A549 (cell line): ENCODE measurements around the gene FCER1G. TPM values are rescaled to one million over a fixed set of nuclear protein-coding genes. Genes with fewer than 3 reads are reported as not detected.

ENCODE experiments used
- ATAC-seq, 2 experiments: fragments of 200-7000 bp in 1 of 2; fragments of >200 bp in 1 of 2; cut with Nextera tagmentation in 1 of 2; cut with Tn5 transposase in 1 of 2; 3 replicates each; pipeline versions ENCODE4 v1.8.0 to v1.9.1; 2018 to 2020; ENCODE audit warnings: mild to moderate bottlenecking in 1 of 2, moderate library complexity in 1 of 2
- CTCF ChIA-PET: fragments of 300-600 bp; sonication (Branson Sonifier 250); formaldehyde crosslinking; extraction: SDS; loops from one replicate; lab custom pipeline; 2021; ENCODE audit warnings: antibody characterized with exemption, inconsistent platforms; lab: Yijun Ruan, JAX
- POLR2A ChIA-PET: fragments of 350-600 bp; formaldehyde crosslinking; extraction: SDS; loops from one replicate; lab custom pipeline; 2021; ENCODE audit warnings: antibody characterized with exemption, inconsistent platforms; lab: Yijun Ruan, JAX
- DNase-seq, 2 experiments: peaks; one replicate each; pipeline versions ENCODE4 v3.0.0 to v3.0.0-alpha.2; 2011 to 2016; ENCODE audit warnings: low read depth in 1 of 2, low spot score in 1 of 2
- FAIRE-seq: peaks from 2 replicates; lab custom pipeline; 2011; peaks lifted over from hg19 to GRCh38; lab: Jason Lieb, UNC
- H3K27ac ChIP-seq, 2 experiments: fragments of >200 bp; sonication (Bioruptor Twin); formaldehyde crosslinking; 3 replicates each; pipeline ENCODE4 v1.5.1; 2016 to 2017
- H3K4me1 ChIP-seq: fragments of >200 bp; sonication (Bioruptor Twin); formaldehyde crosslinking; 3 replicates; pipeline ENCODE4 v1.6.1; 2016
- H3K4me2 ChIP-seq: fragments of >200 bp; sonication (Bioruptor Twin); formaldehyde crosslinking; 3 replicates; pipeline ENCODE4 v1.6.1; 2016
- H3K4me3 ChIP-seq: fragments of >200 bp; sonication (Bioruptor Twin); formaldehyde crosslinking; 3 replicates; pipeline ENCODE4 v1.5.1; 2016
- H3K9me3 ChIP-seq: fragments of >200 bp; sonication (Bioruptor Twin); formaldehyde crosslinking; 3 replicates; pipeline ENCODE4 v1.6.1; 2016
- ATOH8 ChIP-seq: fragments of 250-450 bp; sonication (Bioruptor Pico); IDR thresholded peaks from 2 replicates; pipeline ENCODE4 v1.5.0; 2020; ENCODE audit warnings: low read depth, mild to moderate bottlenecking, moderate library complexity
- CHD4 ChIP-seq: fragments of 200-600 bp; sonication (generic); IDR thresholded peaks from 2 replicates; pipeline ENCODE4 v1.6.1; 2016; ENCODE audit warnings: antibody characterized with exemption, mild to moderate bottlenecking, borderline replicate concordance
- EP300 ChIP-seq, 2 experiments: fragments of >200 bp; sonication (Bioruptor Twin); formaldehyde crosslinking; IDR thresholded peaks; 2 replicates in 1 of 2; 3 replicates in 1 of 2; pipeline ENCODE4 v1.6.1; 2016 to 2017
- ESRRA ChIP-seq: fragments of 150-350 bp; IDR thresholded peaks from 2 replicates; pipeline ENCODE4 v1.6.1; 2014; ENCODE audit warnings: mild to moderate bottlenecking, low read length, borderline replicate concordance
- FOSB ChIP-seq: fragments of 250-450 bp; sonication (Bioruptor Pico); IDR thresholded peaks from 2 replicates; pipeline ENCODE4 v1.5.0; 2020; ENCODE audit warnings: mild to moderate bottlenecking, moderate library complexity
- FOXS1 ChIP-seq: fragments of 250-450 bp; sonication (Bioruptor Pico); IDR thresholded peaks from 2 replicates; pipeline ENCODE4 v1.5.0; 2020; ENCODE audit warnings: mild to moderate bottlenecking, moderate library complexity
- HEYL ChIP-seq: fragments of 250-450 bp; sonication (Bioruptor Pico); IDR thresholded peaks from 2 replicates; pipeline ENCODE4 v1.8.0; 2021; ENCODE audit warnings: mild to moderate bottlenecking, moderate library complexity
- HOXA7 ChIP-seq: fragments of 250-450 bp; sonication (Bioruptor Pico); IDR thresholded peaks from 2 replicates; pipeline ENCODE4 v1.5.0; 2020; ENCODE audit warnings: mild to moderate bottlenecking, moderate library complexity
- KDM5A ChIP-seq: fragments of 200-600 bp; sonication (generic); IDR thresholded peaks from 2 replicates; pipeline ENCODE4 v1.6.1; 2016; ENCODE audit warnings: antibody characterized with exemption, mild to moderate bottlenecking
- MAZ ChIP-seq: fragments of 150-350 bp; IDR thresholded peaks from 2 replicates; pipeline ENCODE4 v1.6.1; 2014; ENCODE audit warnings: antibody characterized with exemption, low read depth, low read length, borderline replicate concordance
- MYC ChIP-seq: IDR thresholded peaks from 2 replicates; pipeline ENCODE4 v1.6.1; 2012; ENCODE audit warnings: mild to moderate bottlenecking, inconsistent platforms, low read length, improper control_type of control experiment, borderline replicate concordance
- RAD21 ChIP-seq, 2 experiments: fragments of >200 bp in 1 of 2; sonication (Bioruptor Twin) in 1 of 2; formaldehyde crosslinking in 1 of 2; IDR thresholded peaks in 1 of 2; conservative IDR thresholded peaks in 1 of 2; 2 replicates in 1 of 2; 3 replicates in 1 of 2; pipeline ENCODE4 v1.6.1; 2012 to 2018; ENCODE audit warnings: inconsistent platforms in 1 of 2
- RCOR1 ChIP-seq: fragments of 150-350 bp; IDR thresholded peaks from 2 replicates; pipeline ENCODE4 v1.6.1; 2014; ENCODE audit warnings: antibody characterized with exemption, low read length, low read depth
- REST ChIP-seq: fragments of 200-600 bp; sonication (generic); IDR thresholded peaks from 2 replicates; pipeline ENCODE4 v1.6.1; 2016; ENCODE audit warnings: antibody characterized with exemption, mild to moderate bottlenecking, moderate library complexity
- SMC3 ChIP-seq: fragments of >200 bp; sonication (Bioruptor Twin); formaldehyde crosslinking; IDR thresholded peaks from 3 replicates; pipeline ENCODE4 v1.6.1; 2018; ENCODE audit warnings: inconsistent platforms
- ZC3H11A ChIP-seq: fragments of 450-650 bp; IDR thresholded peaks from 2 replicates; pipeline ENCODE4 v1.6.1; 2014; ENCODE audit warnings: antibody characterized with exemption, mild to moderate bottlenecking
- WGBS: methylation state at CpG from one replicate; pipeline ENCODE4 v1.1.6; 2017; ENCODE audit errors: missing lambda C conversion rate; 5-methylcytosine and 5-hydroxymethylcytosine counted together
- polyA plus RNA-seq, 4 experiments: library from polyadenylated mRNA; depleted of rRNA in 3 of 4; stranded (reverse); fragments of >200 nt; fragmentation: RNase III in 1 of 4; extraction: RNeasy Plus Mini Kit Qiagen cat#74134 plus additional on column Dnase treatment in 1 of 4; gene quantifications; 2 replicates in 3 of 4; 3 replicates in 1 of 4; pipeline ENCODE4 v1.2.3, GENCODE V29; 2011 to 2017
- TF ChIP-seq, protein P1 (sequence below): fragments of >200 bp; sonication (Bioruptor Twin); formaldehyde crosslinking; IDR thresholded peaks from 2 replicates; pipeline ENCODE4 v1.6.1; 2016
- TF ChIP-seq, protein P2 (sequence below): fragments of >200 bp; sonication (Bioruptor Twin); formaldehyde crosslinking; IDR thresholded peaks from 3 replicates; pipeline ENCODE4 v1.5.1; 2016
- TF ChIP-seq, protein P3 (sequence below): IDR thresholded peaks from 2 replicates; pipeline ENCODE4 v1.6.1; 2012

Gene FCER1G
- polyA plus RNA-seq, 2 of the 4 experiments (the other 2 are of a cell fraction), result 0.40 TPM; not detected in 1

DNA sequence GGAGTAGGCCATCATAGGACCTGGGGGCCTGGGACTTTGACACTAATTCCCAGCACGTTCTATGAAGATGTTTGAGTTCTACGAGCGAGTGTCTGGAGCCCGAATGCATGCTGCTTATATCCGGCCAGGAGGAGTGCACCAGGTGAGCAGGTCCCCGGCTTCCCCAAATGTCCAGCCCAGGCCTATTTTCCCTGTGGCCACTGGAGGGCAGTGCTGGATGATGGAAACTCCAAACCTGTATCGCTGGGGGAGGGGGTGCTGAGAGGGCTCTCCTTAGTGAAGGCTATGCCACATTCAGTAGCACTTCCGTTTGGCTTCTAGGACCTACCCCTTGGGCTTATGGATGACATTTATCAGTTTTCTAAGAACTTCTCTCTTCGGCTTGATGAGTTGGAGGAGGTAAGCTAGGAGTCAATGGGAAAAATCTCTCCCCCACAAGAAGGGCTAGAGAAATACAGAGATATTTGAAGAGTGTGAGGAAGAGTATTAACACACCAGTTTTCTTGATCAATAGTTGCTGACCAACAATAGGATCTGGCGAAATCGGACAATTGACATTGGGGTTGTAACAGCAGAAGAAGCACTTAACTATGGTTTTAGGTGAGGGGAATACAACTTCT, 5.2 kb upstream of the FCER1G start:
- H3K4me3 ChIP-seq, result no peak overlapping the region
- peak; percentile 77 to 90 for DNase-seq
- POLR2A ChIA-PET, result interaction anchor here (1.2 to 3.1 kb wide), 2 partner anchors 8 to 16 kb away, joined by 5 to 10 read pairs; partner anchors contain the start of genes NDUFS2 and TOMM40L
- H3K27ac ChIP-seq, result no peak overlapping the region
- no peaks in the 10 kb centered on the region for H3K9me3 ChIP-seq
- FAIRE-seq, result no peak
- WGBS, result 25% methylated on average over 11 of the region's 11 CpGs
- peak; percentile 95 to 98 for ATAC-seq
- no peak overlapping the region for H3K4me2 ChIP-seq
- no peak for TF ChIP-seq MYC
- TF ChIP-seq RAD21 (conservative IDR thresholded peaks at IDR 0.05 in 1 of 2, IDR thresholded peaks at IDR 0.05 in 1 of 2), result peak; percentile 78 to 79
- TF ChIP-seq ZC3H11A, result no peak
- TF ChIP-seq HEYL, result no peak
- no peak for TF ChIP-seq REST
- no peak for TF ChIP-seq FOSB (CRISPR knock-in tag)
- TF ChIP-seq FOXS1 (CRISPR knock-in tag), result no peak
- TF ChIP-seq SMC3, result peak; percentile 71
- TF ChIP-seq, protein P1, sequence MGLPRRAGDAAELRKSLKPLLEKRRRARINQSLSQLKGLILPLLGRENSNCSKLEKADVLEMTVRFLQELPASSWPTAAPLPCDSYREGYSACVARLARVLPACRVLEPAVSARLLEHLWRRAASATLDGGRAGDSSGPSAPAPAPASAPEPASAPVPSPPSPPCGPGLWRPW, result no peak
- TF ChIP-seq EP300 (IDR thresholded peaks at IDR 0.05), result no peak
- TF ChIP-seq ATOH8 (CRISPR knock-in tag), result no peak
- no peak for TF ChIP-seq ESRRA
- TF ChIP-seq, protein P2, sequence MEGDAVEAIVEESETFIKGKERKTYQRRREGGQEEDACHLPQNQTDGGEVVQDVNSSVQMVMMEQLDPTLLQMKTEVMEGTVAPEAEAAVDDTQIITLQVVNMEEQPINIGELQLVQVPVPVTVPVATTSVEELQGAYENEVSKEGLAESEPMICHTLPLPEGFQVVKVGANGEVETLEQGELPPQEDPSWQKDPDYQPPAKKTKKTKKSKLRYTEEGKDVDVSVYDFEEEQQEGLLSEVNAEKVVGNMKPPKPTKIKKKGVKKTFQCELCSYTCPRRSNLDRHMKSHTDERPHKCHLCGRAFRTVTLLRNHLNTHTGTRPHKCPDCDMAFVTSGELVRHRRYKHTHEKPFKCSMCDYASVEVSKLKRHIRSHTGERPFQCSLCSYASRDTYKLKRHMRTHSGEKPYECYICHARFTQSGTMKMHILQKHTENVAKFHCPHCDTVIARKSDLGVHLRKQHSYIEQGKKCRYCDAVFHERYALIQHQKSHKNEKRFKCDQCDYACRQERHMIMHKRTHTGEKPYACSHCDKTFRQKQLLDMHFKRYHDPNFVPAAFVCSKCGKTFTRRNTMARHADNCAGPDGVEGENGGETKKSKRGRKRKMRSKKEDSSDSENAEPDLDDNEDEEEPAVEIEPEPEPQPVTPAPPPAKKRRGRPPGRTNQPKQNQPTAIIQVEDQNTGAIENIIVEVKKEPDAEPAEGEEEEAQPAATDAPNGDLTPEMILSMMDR, result peak; percentile 83
- no peak for TF ChIP-seq RCOR1
- TF ChIP-seq HOXA7 (CRISPR knock-in tag), result no peak
- TF ChIP-seq, all 56 proteins: peak for 3
- CTCF ChIA-PET, result interaction anchor here (0.6 to 18.8 kb wide), 12 partner anchors 8 to 174 kb away, joined by 3 to 319 read pairs (median 6); partner anchors contain the start of genes APOA2, FCER1G, NDUFS2 and TOMM40L
- 0 out of 3 replicates have a peak, but pooled peaks cover 3% of the 10 kb centered on the region for H3K4me1 ChIP-seq

DNA sequence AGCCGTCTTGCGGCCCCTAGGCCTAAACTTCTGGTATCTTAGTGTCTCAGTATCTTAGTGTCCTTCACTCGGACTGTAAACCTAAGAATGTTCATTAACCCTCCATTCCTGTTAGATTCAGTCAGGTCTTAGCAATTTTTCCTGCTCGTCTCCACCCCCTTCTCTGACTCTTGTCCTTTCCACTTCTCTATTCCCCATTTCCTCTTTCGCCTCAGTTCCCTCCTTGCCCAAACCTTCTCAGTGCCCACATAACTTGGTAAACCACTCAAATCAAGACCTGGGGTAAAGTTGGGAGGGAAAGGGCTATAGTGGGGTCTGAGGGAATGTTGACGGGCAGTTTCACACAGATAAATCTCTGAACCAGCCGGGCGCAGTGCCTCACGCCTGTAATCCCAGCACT, 726 bp upstream of the FCER1G start:
- no peak for FAIRE-seq
- no peak for DNase-seq
- TF ChIP-seq, protein P2, result no peak
- TF ChIP-seq MAZ (no peak), SMC3 (no peak), KDM5A (no peak), CHD4 (no peak)
- TF ChIP-seq, protein P3, sequence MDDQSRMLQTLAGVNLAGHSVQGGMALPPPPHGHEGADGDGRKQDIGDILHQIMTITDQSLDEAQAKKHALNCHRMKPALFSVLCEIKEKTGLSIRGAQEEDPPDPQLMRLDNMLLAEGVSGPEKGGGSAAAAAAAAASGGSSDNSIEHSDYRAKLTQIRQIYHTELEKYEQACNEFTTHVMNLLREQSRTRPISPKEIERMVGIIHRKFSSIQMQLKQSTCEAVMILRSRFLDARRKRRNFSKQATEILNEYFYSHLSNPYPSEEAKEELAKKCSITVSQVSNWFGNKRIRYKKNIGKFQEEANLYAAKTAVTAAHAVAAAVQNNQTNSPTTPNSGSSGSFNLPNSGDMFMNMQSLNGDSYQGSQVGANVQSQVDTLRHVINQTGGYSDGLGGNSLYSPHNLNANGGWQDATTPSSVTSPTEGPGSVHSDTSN, result no peak
- ATAC-seq, result no peak
- 93% methylated on average over 9 of the region's 9 CpGs for WGBS
- POLR2A ChIA-PET, result no interaction called here
- no peak overlapping the region for H3K4me2 ChIP-seq
- H3K27ac ChIP-seq, result no peak overlapping the region
- H3K9me3 ChIP-seq, result no peaks in the 10 kb centered on the region
- H3K4me1 ChIP-seq, result 0 out of 3 replicates have a peak, but pooled peaks cover 3% of the 10 kb centered on the region
- H3K4me3 ChIP-seq, result no peak overlapping the region
- CTCF ChIA-PET, result interaction anchor here (7.3 to 20.1 kb wide), 2 partner anchors 7 to 14 kb away, joined by 66 to 319 read pairs; partner anchors contain the start of genes NDUFS2 and TOMM40L
